ENCODE results near the gene TRERF1. TPM values are rescaled to one million over a fixed set of nuclear protein-coding genes. Genes with fewer than 3 reads are reported as not detected.
"Not testable (repeated sequence)": the region's sequence is repeated elsewhere in the genome, so short reads cannot be mapped to it uniquely, and the experiment has no call there.

TRERF1 gene
- total RNA-seq, 1 donor from 2014 or later = 13.2 TPM

GRCh38 chr6:42326248-42326647 is 125.5 kb downstream of the TRERF1 start:
- Mint-ChIP-seq H3K27me3 (no peaks in the 10 kb centered on the region), H3K4me3 (no peak overlapping the region), H3K9me3 (no peaks in the 10 kb centered on the region), H3K4me1 (ENCODE audit: unreplicated experiment) (peaks cover 10% of the 10 kb centered on the region), H3K36me3 (peaks cover 9% of the 10 kb centered on the region), H3K27ac (no peak overlapping the region)
- DNase-seq (ENCODE audit: extremely low spot score, unreplicated experiment) = no peak
- TF ChIP-seq CTCF (conservative IDR thresholded peaks at IDR 0.05) = no peak

DNA sequence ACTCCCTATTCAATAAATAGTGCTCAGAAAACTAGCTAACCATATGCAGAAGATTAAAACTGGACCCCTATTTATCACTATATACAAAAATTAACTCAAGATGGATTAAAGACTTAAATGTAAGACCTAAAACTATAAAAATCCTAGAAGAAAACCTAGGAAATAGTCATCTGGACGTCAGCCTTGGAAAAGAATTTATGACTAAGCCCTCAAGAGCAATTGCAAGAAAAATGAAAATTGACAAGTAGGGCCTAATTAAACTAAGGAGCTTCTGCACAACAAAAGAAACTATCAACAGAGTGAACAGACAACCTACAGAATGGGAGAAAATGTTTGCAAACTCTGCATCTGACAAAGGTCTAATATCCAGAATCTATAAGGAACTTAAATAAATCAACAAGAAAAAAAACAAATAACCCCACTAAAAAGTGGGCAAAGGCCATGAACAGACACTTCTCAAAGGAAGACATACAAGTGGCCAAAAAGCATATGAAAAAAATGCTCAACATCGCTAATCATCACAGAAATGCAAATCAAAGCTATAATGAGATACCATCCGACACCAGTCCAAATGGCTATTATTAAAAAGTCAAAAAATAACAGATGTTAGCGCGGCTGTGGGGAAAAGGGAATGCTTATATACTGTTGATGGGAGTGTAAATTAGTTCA is 126.9 kb downstream of the TRERF1 start:
- not testable (repeated sequence) for H3K27ac Mint-ChIP-seq; H3K9me3 Mint-ChIP-seq; H3K4me3 Mint-ChIP-seq; DNase-seq (ENCODE audit: extremely low spot score, unreplicated experiment); H3K4me1 Mint-ChIP-seq (ENCODE audit: unreplicated experiment); H3K27me3 Mint-ChIP-seq; H3K36me3 Mint-ChIP-seq

GRCh38 chr6:42322676-42323075 is 129.1 kb downstream of the TRERF1 start:
- Mint-ChIP-seq H3K4me1 (ENCODE audit: unreplicated experiment) (peaks cover 6% of the 10 kb centered on the region), H3K36me3 (peaks cover 5% of the 10 kb centered on the region), H3K9me3 (no peaks in the 10 kb centered on the region), H3K27ac (no peak overlapping the region), H3K4me3 (no peak overlapping the region), H3K27me3 (no peaks in the 10 kb centered on the region)
- DNase-seq (ENCODE audit: extremely low spot score, unreplicated experiment) = no peak
- no peak for TF ChIP-seq CTCF (conservative IDR thresholded peaks at IDR 0.05)

DNA sequence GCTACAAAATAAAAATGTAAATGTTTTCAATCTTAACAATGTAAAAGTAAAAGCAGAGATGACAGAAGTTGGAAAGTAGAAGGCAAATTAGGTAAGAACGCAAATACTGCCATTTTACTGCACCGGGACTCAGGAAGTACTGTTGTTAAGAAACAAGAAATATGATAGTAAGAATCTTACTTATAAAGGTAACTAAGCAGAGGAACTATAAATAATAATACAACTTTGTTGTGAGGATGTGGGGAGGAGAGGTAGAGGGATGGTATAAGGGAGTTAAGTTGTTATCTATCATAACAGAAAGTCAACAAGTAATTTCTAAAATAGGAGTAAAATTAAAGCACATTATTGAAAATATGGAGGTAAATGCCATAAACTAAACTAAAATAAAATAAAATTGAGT is 129.8 kb downstream of the TRERF1 start:
- no peaks in the 10 kb centered on the region for H3K27me3 Mint-ChIP-seq
- no peaks in the 10 kb centered on the region for H3K9me3 Mint-ChIP-seq
- no peak overlapping the region for H3K4me3 Mint-ChIP-seq
- no peak for TF ChIP-seq CTCF (conservative IDR thresholded peaks at IDR 0.05)
- peaks cover 5% of the 10 kb centered on the region for H3K36me3 Mint-ChIP-seq
- H3K27ac Mint-ChIP-seq = no peak overlapping the region
- H3K4me1 Mint-ChIP-seq (ENCODE audit: unreplicated experiment) = peaks cover 8% of the 10 kb centered on the region
- no peak for DNase-seq (ENCODE audit: extremely low spot score, unreplicated experiment)

- H3K9me3 Mint-ChIP-seq = no peaks in the 10 kb centered on the region
Measured at GRCh38 chr6:42320762-42321161, 131.0 kb downstream of the TRERF1 start.

DNA sequence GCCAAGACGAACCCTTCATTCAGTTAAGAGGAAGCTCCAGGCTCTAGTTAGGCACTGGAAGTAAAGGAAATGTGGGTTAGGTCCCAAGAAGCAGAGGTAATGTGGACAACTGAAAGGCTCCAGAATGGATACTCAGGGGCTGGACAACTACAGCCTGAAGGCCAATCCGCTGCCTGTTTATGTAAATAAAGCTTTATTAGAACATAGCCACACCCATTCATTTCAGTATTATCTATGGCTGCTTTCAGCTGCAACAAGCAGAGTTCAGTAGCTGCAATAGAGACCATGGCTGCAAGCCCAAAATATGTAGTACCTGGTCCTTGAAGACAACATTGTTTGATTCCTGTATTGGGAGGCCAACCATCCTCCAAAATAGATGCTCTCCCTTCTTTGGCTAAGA is 133.2 kb downstream of the TRERF1 start:
- no peaks in the 10 kb centered on the region for H3K27me3 Mint-ChIP-seq
- H3K4me3 Mint-ChIP-seq = no peak overlapping the region

More at GRCh38 chr6:42320762-42321161, 131.0 kb downstream of the TRERF1 start:
- peaks cover 7% of the 10 kb centered on the region for H3K4me1 Mint-ChIP-seq (ENCODE audit: unreplicated experiment)
- TF ChIP-seq CTCF (conservative IDR thresholded peaks at IDR 0.05) = no peak
- H3K36me3 Mint-ChIP-seq = peaks cover 5% of the 10 kb centered on the region
- no peak overlapping the region for H3K27ac Mint-ChIP-seq
- H3K4me3 Mint-ChIP-seq = no peak overlapping the region
- DNase-seq (ENCODE audit: extremely low spot score, unreplicated experiment) = no peak
- no peaks in the 10 kb centered on the region for H3K27me3 Mint-ChIP-seq

More for the DNA sequence above, 133.2 kb downstream of the TRERF1 start:
- Mint-ChIP-seq H3K36me3 (no peaks in the 10 kb centered on the region), H3K4me1 (ENCODE audit: unreplicated experiment) (peaks cover 15% of the 10 kb centered on the region), H3K9me3 (no peaks in the 10 kb centered on the region), H3K27ac (no peak overlapping the region)
- TF ChIP-seq CTCF (conservative IDR thresholded peaks at IDR 0.05) = no peak
- DNase-seq (ENCODE audit: extremely low spot score, unreplicated experiment) = no peak
